ENCODE data around the gene ACSL1.

DNA sequence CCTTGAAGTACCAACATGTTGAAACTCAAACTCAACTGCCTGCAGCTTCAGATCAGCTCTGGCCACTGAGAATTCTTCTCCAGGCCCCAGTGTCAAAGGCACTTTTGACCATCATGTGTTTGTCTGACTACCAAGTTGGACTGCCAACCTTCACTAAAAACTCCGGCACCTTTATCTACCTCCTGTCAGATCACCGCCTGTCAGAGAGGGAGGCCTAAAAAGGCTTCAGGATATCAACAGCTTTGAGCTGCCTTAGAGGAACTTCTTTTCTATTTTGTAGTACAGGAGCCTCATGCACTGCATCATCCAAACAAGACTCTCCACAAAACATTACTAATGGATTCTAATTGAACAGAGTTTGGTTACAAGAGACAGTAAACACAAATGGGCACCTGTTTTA is 2.8 kb downstream of the ACSL1 start:
- TF ChIP-seq, protein P1, sequence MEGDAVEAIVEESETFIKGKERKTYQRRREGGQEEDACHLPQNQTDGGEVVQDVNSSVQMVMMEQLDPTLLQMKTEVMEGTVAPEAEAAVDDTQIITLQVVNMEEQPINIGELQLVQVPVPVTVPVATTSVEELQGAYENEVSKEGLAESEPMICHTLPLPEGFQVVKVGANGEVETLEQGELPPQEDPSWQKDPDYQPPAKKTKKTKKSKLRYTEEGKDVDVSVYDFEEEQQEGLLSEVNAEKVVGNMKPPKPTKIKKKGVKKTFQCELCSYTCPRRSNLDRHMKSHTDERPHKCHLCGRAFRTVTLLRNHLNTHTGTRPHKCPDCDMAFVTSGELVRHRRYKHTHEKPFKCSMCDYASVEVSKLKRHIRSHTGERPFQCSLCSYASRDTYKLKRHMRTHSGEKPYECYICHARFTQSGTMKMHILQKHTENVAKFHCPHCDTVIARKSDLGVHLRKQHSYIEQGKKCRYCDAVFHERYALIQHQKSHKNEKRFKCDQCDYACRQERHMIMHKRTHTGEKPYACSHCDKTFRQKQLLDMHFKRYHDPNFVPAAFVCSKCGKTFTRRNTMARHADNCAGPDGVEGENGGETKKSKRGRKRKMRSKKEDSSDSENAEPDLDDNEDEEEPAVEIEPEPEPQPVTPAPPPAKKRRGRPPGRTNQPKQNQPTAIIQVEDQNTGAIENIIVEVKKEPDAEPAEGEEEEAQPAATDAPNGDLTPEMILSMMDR (IDR thresholded peaks at IDR 0.05): no peak
- no peak for TF ChIP-seq EZH2 (IDR thresholded peaks at IDR 0.05)
